NOMO-1 treated with dmso at 0.1 percent for 144 hours (cell line): ENCODE measurements around the gene CETP.
"Not testable (repeated sequence)": the region's sequence is repeated elsewhere in the genome, so short reads cannot be mapped to it uniquely, and the experiment has no call there.

Source experiments
- DNase-seq: peaks from one replicate; lab custom pipeline; 2025; ENCODE audit not compliant: unreplicated experiment; lab: John Stamatoyannopoulos, UW

The CETP gene

GRCh38 chr16:56997264-56997663 is 35.5 kb downstream of the CETP start:
- no peak for DNase-seq

GRCh38 chr16:56997931-56998330 is 36.2 kb downstream of the CETP start:
- no peak for DNase-seq

GRCh38 chr16:56998352-56998751 is 36.6 kb downstream of the CETP start:
- DNase-seq = no peak

GRCh38 chr16:56998861-56999260 is 37.1 kb downstream of the CETP start:
- no peak for DNase-seq

- DNase-seq = no peak
Observed at GRCh38 chr16:56999409-57000270, 37.9 kb downstream of the CETP start.

GRCh38 chr16:57000271-57001025 is 38.7 kb downstream of the CETP start:
- no peak for DNase-seq

GRCh38 chr16:57001026-57001679 is 39.4 kb downstream of the CETP start:
- no peak for DNase-seq

GRCh38 chr16:57003439-57004386 is 42.0 kb downstream of the CETP start:
- no peak for DNase-seq

- no peak for DNase-seq
Observed at GRCh38 chr16:57004387-57005250, 42.9 kb downstream of the CETP start.

- not testable (repeated sequence) for DNase-seq
Observed at GRCh38 chr16:57005597-57005996, 43.8 kb downstream of the CETP start.

- no peak for DNase-seq
Observed at GRCh38 chr16:57007050-57007449, 45.3 kb downstream of the CETP start.

GRCh38 chr16:57007530-57007929 is 45.8 kb downstream of the CETP start:
- no peak for DNase-seq

- DNase-seq = no peak
Observed at GRCh38 chr16:57008440-57008839, 46.7 kb downstream of the CETP start.

GRCh38 chr16:57009643-57010170 is 48.0 kb downstream of the CETP start:
- no peak for DNase-seq

GRCh38 chr16:57012353-57012752 is 50.6 kb downstream of the CETP start:
- DNase-seq = no peak

- no peak for DNase-seq
Observed at GRCh38 chr16:57013229-57013628, 51.5 kb downstream of the CETP start.

- DNase-seq = no peak
Observed at GRCh38 chr16:57013902-57014301, 52.2 kb downstream of the CETP start.

GRCh38 chr16:57016301-57016700 is 54.6 kb downstream of the CETP start:
- no peak for DNase-seq

GRCh38 chr16:57016831-57017230 is 55.1 kb downstream of the CETP start:
- DNase-seq = no peak
